Liver (tissue), 3 donors: ENCODE results near the gene OSBPL5.

Experiments
- CTCF ChIP-seq: fragments of 150-350 bp; IDR thresholded peaks from 2 replicates; pipeline ENCODE4 v1.5.1; 2017; ENCODE audit warnings: improper control_type of control experiment, low read depth, low read length; ENCODE audit not compliant: missing input control
- GABPA ChIP-seq, 2 donors: IDR thresholded peaks in 1 of 2; conservative IDR thresholded peaks in 1 of 2; 2 replicates each; pipeline ENCODE4 v1.6.1; 2016; ENCODE audit warnings: antibody characterized with exemption in 2 of 2, mild to moderate bottlenecking in 1 of 2, moderate library complexity in 1 of 2
- RAD21 ChIP-seq, 2 donors: IDR thresholded peaks; 2 replicates each; pipeline ENCODE4 v1.6.1; 2016; ENCODE audit warnings: antibody characterized with exemption in 2 of 2, mild to moderate bottlenecking in 2 of 2
- donor health status: healthy.
- donor health status: healthy.

DNA sequence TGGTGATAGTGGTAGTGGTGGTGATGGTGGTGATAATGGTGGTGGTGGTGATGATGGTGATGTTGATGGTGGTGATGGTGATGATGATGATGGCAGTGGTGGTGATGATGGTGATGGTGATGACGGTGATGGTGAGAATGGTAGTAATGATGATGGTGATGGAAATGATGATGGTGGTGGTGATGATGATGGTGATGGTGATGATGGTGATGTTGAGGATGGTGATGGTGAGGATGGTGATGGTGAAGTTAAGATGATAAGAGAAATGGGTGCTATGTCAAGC is 41.8 kb upstream of the OSBPL5 start:
- TF ChIP-seq GABPA (IDR thresholded peaks at IDR 0.05 in 1 of 2, conservative IDR thresholded peaks at IDR 0.05 in 1 of 2) (no peak), RAD21 (IDR thresholded peaks at IDR 0.05) (no peak), CTCF (no peak)
